GM19468 (cell line): ENCODE measurements around the gene KDM2B.
"Not testable (repeated sequence)": the region's sequence is repeated elsewhere in the genome, so short reads cannot be mapped to it uniquely, and the experiment has no call there.

Source experiments
- ATAC-seq: cut with Tn5 transposase; IDR thresholded peaks from one replicate; pipeline ENCODE4 v1.9.1; 2021; ENCODE audit warnings: mild to moderate bottlenecking, moderate library complexity, moderate number of reproducible peaks; ENCODE audit not compliant: unreplicated experiment; ENCODE audit errors: extremely low read depth

Gene KDM2B

GRCh38 chr12:121509339-121509738 lies 71.5 kb downstream of the KDM2B start:
- ATAC-seq = no peak

- ATAC-seq = no peak
These were observed 72.3 kb downstream of the KDM2B start for GRCh38 chr12:121508533-121508932.

GRCh38 chr12:121507984-121508383 lies 72.8 kb downstream of the KDM2B start:
- ATAC-seq = no peak

GRCh38 chr12:121507245-121507644 lies 73.6 kb downstream of the KDM2B start:
- no peak for ATAC-seq

- ATAC-seq = no peak
These were observed 75.3 kb downstream of the KDM2B start for GRCh38 chr12:121505513-121505912.

GRCh38 chr12:121504505-121504904 lies 76.3 kb downstream of the KDM2B start:
- no peak for ATAC-seq

- no peak for ATAC-seq
These were observed 77.4 kb downstream of the KDM2B start for GRCh38 chr12:121503395-121503794.

- ATAC-seq = no peak
These were observed 78.9 kb downstream of the KDM2B start for GRCh38 chr12:121501946-121502345.

- no peak for ATAC-seq
These were observed 80.7 kb downstream of the KDM2B start for GRCh38 chr12:121499929-121500793.

GRCh38 chr12:121495746-121496145 lies 85.1 kb downstream of the KDM2B start:
- no peak for ATAC-seq

- ATAC-seq = no peak
These were observed 86.6 kb downstream of the KDM2B start for GRCh38 chr12:121494093-121494787.

GRCh38 chr12:121490401-121491281 lies 90.2 kb downstream of the KDM2B start:
- ATAC-seq = no peak

- ATAC-seq = no peak
These were observed 90.9 kb downstream of the KDM2B start for GRCh38 chr12:121489874-121490273.

- no peak for ATAC-seq
These were observed 95.9 kb downstream of the KDM2B start for GRCh38 chr12:121484967-121485366.

GRCh38 chr12:121484564-121484963 lies 96.3 kb downstream of the KDM2B start:
- not testable (repeated sequence) for ATAC-seq

- no peak for ATAC-seq
These were observed 96.9 kb downstream of the KDM2B start for GRCh38 chr12:121483949-121484348.

- no peak for ATAC-seq
These were observed 104.3 kb downstream of the KDM2B start for GRCh38 chr12:121476477-121476876.

- ATAC-seq = no peak
These were observed 105.5 kb downstream of the KDM2B start for GRCh38 chr12:121475279-121475678.

GRCh38 chr12:121472150-121472905 lies 108.5 kb downstream of the KDM2B start:
- ATAC-seq = no peak

GRCh38 chr12:121470751-121471150 lies 110.1 kb downstream of the KDM2B start:
- no peak for ATAC-seq
